Measurements from ENCODE around the gene ENGASE. TPM values are rescaled to one million over a fixed set of nuclear protein-coding genes. Genes with fewer than 3 reads are reported as not detected.

The ENGASE gene
- total RNA-seq, 1 donor from 2014 or later: 11.2 TPM

GRCh38 chr17:79091226-79091670 lies 16.6 kb downstream of the ENGASE start:
- no peak for DNase-seq (ENCODE audit: low read depth, low spot score)

GRCh38 chr17:79092567-79092966 lies 17.9 kb downstream of the ENGASE start:
- no peak for DNase-seq (ENCODE audit: low read depth, low spot score)

GRCh38 chr17:79093270-79093669 lies 18.6 kb downstream of the ENGASE start:
- DNase-seq (ENCODE audit: low read depth, low spot score): no peak

- no peak for DNase-seq (ENCODE audit: low read depth, low spot score)
These were observed 19.6 kb downstream of the ENGASE start for GRCh38 chr17:79094261-79094660.

- no peak for DNase-seq (ENCODE audit: low read depth, low spot score)
These were observed 20.9 kb downstream of the ENGASE start for GRCh38 chr17:79095345-79096055.

GRCh38 chr17:79096477-79096876 lies 21.9 kb downstream of the ENGASE start:
- no peak for DNase-seq (ENCODE audit: low read depth, low spot score)

- DNase-seq (ENCODE audit: low read depth, low spot score): no peak
These were observed 22.8 kb downstream of the ENGASE start for GRCh38 chr17:79097226-79098055.

- no peak for DNase-seq (ENCODE audit: low read depth, low spot score)
These were observed 23.8 kb downstream of the ENGASE start for GRCh38 chr17:79098282-79098867.

GRCh38 chr17:79100405-79100804 lies 25.8 kb downstream of the ENGASE start:
- DNase-seq (ENCODE audit: low read depth, low spot score): no peak

- no peak for DNase-seq (ENCODE audit: low read depth, low spot score)
These were observed 26.6 kb downstream of the ENGASE start for GRCh38 chr17:79101111-79101673.

- DNase-seq (ENCODE audit: low read depth, low spot score): no peak
These were observed 27.6 kb downstream of the ENGASE start for GRCh38 chr17:79102214-79102613.

- DNase-seq (ENCODE audit: low read depth, low spot score): no peak
These were observed 30.4 kb downstream of the ENGASE start for GRCh38 chr17:79104898-79105600.

- DNase-seq (ENCODE audit: low read depth, low spot score): no peak
These were observed 31.3 kb downstream of the ENGASE start for GRCh38 chr17:79105937-79106336.

GRCh38 chr17:79106958-79107357 lies 32.3 kb downstream of the ENGASE start:
- no peak for DNase-seq (ENCODE audit: low read depth, low spot score)

- DNase-seq (ENCODE audit: low read depth, low spot score): no peak
These were observed 33.0 kb downstream of the ENGASE start for GRCh38 chr17:79107499-79108231.

GRCh38 chr17:79108232-79108850 lies 33.7 kb downstream of the ENGASE start:
- no peak for DNase-seq (ENCODE audit: low read depth, low spot score)

- DNase-seq (ENCODE audit: low read depth, low spot score): no peak
These were observed 34.2 kb downstream of the ENGASE start for GRCh38 chr17:79108870-79109269.

- no peak for DNase-seq (ENCODE audit: low read depth, low spot score)
These were observed 35.0 kb downstream of the ENGASE start for GRCh38 chr17:79109584-79109983.

GRCh38 chr17:79111097-79111496 lies 36.5 kb downstream of the ENGASE start:
- DNase-seq (ENCODE audit: low read depth, low spot score): no peak

- no peak for DNase-seq (ENCODE audit: low read depth, low spot score)
These were observed 37.8 kb downstream of the ENGASE start for GRCh38 chr17:79112471-79112870.
